ENCODE data around the gene COL4A2.
A peak's percentile ranks its signal among the peaks of the same experiment; 100 is the strongest.

Gene COL4A2

DNA sequence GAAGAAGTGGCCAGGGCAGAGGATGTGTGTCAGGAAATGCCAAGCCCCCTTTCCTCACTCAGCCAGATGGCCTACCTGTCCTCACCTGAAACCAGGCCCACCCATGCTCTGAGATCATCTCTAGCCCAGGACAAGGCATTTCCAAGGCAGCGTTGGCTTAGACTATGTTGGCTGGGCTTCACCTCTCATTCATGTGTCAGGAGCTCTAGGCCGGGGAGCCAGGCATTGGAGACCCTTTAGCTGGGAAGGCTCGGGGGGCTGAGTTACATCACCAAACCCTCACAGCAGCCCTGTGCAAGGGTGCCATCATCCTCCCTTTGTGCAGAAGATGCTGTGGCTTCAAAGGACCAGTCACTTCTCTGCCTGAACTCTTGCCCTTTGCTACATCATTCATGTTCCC, 40.0 kb downstream of the COL4A2 start:
- H3K27ac ChIP-seq (ENCODE audit: low read depth, low read length), result peak overlapping the region; percentile 93
- no peak overlapping the region for H2AFZ ChIP-seq (ENCODE audit: low read length, unreplicated experiment)
- peaks cover 36% of the 10 kb centered on the region for H3K4me1 ChIP-seq (ENCODE audit: control insufficient read depth, insufficient read depth, low read length, unreplicated experiment)
- no peaks in the 10 kb centered on the region for H3K27me3 ChIP-seq (ENCODE audit: insufficient read depth, low read length)
- H3K79me2 ChIP-seq (ENCODE audit: control insufficient read depth, insufficient read depth, low read length, unreplicated experiment), result peaks cover 38% of the 10 kb centered on the region
- 0 out of 2 replicates have a peak, but pooled peaks cover 4% of the 10 kb centered on the region for H3K36me3 ChIP-seq (ENCODE audit: insufficient read depth, low read length)
- no peak overlapping the region; the same call in 1 of the 2 replicates for H3K4me3 ChIP-seq (ENCODE audit: low read depth, low read length)

DNA sequence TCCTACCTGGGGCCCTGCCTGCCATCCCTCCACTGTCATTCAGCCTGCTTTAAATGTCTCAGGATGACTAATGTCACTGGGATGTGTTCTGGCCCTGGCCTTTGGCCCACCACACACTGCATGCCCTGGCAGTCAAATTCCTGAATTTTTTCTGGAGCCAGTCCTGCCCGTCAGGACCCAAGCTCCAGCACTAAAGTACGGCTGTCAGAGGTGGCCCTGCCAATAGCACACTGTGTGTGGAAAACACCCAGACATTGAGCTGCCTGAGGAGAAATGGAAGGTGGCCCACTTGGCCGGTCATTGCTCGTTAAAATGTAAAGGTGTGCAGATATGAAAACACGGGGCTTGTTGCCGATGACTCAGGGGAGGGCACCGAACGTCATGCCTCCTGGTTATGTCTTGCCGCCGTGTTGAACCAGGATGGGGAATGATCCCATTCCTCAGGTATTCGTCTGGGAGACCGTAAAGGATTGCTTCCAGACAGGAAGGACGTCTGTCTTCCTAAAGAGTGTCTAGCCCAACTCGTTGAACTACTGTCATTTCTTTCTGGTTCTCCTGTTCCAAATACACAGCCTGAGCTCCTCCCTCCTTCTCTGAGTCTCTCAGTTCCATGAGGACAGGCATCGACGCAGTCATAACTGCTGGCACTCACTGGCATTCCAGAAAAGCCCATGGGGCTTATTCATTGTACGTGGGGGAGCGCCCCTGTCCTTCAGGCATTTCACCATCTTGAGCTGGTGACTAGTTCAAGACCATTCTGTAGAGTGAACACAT, 40.6 kb downstream of the COL4A2 start:
- peak overlapping the region; percentile 93 for H3K27ac ChIP-seq (ENCODE audit: low read depth, low read length)
- H3K79me2 ChIP-seq (ENCODE audit: control insufficient read depth, insufficient read depth, low read length, unreplicated experiment), result peaks cover 44% of the 10 kb centered on the region
- H3K4me1 ChIP-seq (ENCODE audit: control insufficient read depth, insufficient read depth, low read length, unreplicated experiment), result peaks cover 36% of the 10 kb centered on the region
- H2AFZ ChIP-seq (ENCODE audit: low read length, unreplicated experiment), result no peak overlapping the region
- no peaks in the 10 kb centered on the region for H3K27me3 ChIP-seq (ENCODE audit: insufficient read depth, low read length)
- 0 out of 2 replicates have a peak, but pooled peaks cover 4% of the 10 kb centered on the region for H3K36me3 ChIP-seq (ENCODE audit: insufficient read depth, low read length)
- H3K4me3 ChIP-seq (ENCODE audit: low read depth, low read length), result peak overlapping the region; percentile 55

DNA sequence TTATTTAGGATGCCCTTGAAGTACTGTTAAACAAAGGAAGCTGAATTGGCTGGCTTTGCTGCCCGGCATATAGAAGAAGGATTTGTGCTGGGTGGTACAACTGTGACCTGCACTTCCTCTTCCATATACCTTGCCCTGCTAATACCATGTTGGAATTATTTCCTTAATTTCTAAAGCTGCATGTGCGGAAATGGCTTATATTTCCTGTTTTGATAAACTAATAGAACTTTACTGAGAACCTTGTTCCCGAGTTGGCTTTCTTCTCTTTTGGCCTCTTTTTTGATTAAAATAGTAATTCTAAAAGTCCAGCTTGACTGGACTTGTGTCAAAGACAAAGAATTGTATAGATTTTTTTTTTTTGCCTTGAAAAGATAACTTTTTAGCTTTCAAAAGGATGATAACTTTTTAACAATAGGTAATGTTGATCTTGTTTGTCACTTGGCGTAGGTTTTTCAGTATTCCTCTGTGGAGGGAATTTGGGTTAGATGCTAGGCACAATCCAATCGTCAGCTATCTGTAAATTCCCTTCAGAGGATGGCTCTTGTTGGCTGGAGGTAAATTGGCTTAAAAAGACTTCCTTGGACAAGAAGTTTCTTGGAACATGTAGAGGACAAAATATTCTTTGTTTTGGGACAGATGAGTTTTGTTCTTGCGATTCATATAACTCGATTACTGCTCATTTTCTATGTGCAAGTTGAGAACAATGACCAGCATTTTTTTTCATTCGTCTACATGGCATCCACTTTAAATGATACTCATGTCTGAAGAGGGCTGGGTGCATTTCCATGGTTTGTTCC, 41.4 kb downstream of the COL4A2 start:
- Histone ChIP-seq H3K27me3 (ENCODE audit: insufficient read depth, low read length) (no peaks in the 10 kb centered on the region), H3K79me2 (ENCODE audit: control insufficient read depth, insufficient read depth, low read length, unreplicated experiment) (peaks cover 48% of the 10 kb centered on the region), H3K4me1 (ENCODE audit: control insufficient read depth, insufficient read depth, low read length, unreplicated experiment) (peaks cover 36% of the 10 kb centered on the region), H3K36me3 (ENCODE audit: insufficient read depth, low read length) (0 out of 2 replicates have a peak, but pooled peaks cover 4% of the 10 kb centered on the region), H2AFZ (ENCODE audit: low read length, unreplicated experiment) (no peak overlapping the region), H3K27ac (ENCODE audit: low read depth, low read length) (peak overlapping the region; percentile 93), H3K4me3 (ENCODE audit: low read depth, low read length) (peak overlapping the region; percentile 41; the same call in 1 of the 2 replicates)

- Histone ChIP-seq H3K27me3 (ENCODE audit: insufficient read depth, low read length) (no peaks in the 10 kb centered on the region), H3K79me2 (ENCODE audit: control insufficient read depth, insufficient read depth, low read length, unreplicated experiment) (peaks cover 55% of the 10 kb centered on the region), H3K36me3 (ENCODE audit: insufficient read depth, low read length) (0 out of 2 replicates have a peak, but pooled peaks cover 4% of the 10 kb centered on the region), H3K27ac (ENCODE audit: low read depth, low read length) (peak overlapping the region; percentile 93; the same call in 1 of the 2 replicates), H2AFZ (ENCODE audit: low read length, unreplicated experiment) (no peak overlapping the region), H3K4me3 (ENCODE audit: low read depth, low read length) (no peak overlapping the region), H3K4me1 (ENCODE audit: control insufficient read depth, insufficient read depth, low read length, unreplicated experiment) (peaks cover 36% of the 10 kb centered on the region)
These were observed 42.2 kb downstream of the COL4A2 start for GRCh38 chr13:110349239-110349638.

GRCh38 chr13:110350049-110350448, 43.0 kb downstream of the COL4A2 start:
- H2AFZ ChIP-seq (ENCODE audit: low read length, unreplicated experiment), result no peak overlapping the region
- 0 out of 2 replicates have a peak, but pooled peaks cover 4% of the 10 kb centered on the region for H3K36me3 ChIP-seq (ENCODE audit: insufficient read depth, low read length)
- H3K27ac ChIP-seq (ENCODE audit: low read depth, low read length), result no peak overlapping the region
- H3K4me3 ChIP-seq (ENCODE audit: low read depth, low read length), result no peak overlapping the region
- peaks cover 36% of the 10 kb centered on the region for H3K4me1 ChIP-seq (ENCODE audit: control insufficient read depth, insufficient read depth, low read length, unreplicated experiment)
- no peaks in the 10 kb centered on the region for H3K27me3 ChIP-seq (ENCODE audit: insufficient read depth, low read length)
- H3K79me2 ChIP-seq (ENCODE audit: control insufficient read depth, insufficient read depth, low read length, unreplicated experiment), result peaks cover 59% of the 10 kb centered on the region

DNA sequence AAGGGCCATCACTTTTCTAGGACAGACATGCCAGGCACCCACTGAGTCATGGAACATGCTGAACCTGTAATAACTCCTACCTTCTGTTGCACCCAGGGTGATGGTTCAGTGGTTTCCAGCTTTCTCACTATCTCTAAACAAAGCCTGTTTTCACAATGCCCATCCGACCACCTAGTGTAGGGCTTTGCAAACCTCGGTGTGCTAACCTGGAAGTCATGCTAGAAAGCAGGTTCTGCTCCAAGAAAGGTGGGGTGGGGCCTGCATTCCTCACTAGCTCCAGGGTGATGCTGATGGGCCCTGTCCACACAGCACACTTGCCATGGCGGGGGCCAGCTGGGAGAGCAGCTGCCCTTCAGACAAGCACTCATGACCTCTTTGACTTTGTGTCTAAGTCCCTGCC, 43.4 kb downstream of the COL4A2 start:
- Histone ChIP-seq H3K79me2 (ENCODE audit: control insufficient read depth, insufficient read depth, low read length, unreplicated experiment) (peaks cover 59% of the 10 kb centered on the region), H3K4me3 (ENCODE audit: low read depth, low read length) (no peak overlapping the region), H2AFZ (ENCODE audit: low read length, unreplicated experiment) (no peak overlapping the region), H3K27ac (ENCODE audit: low read depth, low read length) (no peak overlapping the region), H3K4me1 (ENCODE audit: control insufficient read depth, insufficient read depth, low read length, unreplicated experiment) (peaks cover 36% of the 10 kb centered on the region), H3K36me3 (ENCODE audit: insufficient read depth, low read length) (0 out of 2 replicates have a peak, but pooled peaks cover 4% of the 10 kb centered on the region), H3K27me3 (ENCODE audit: insufficient read depth, low read length) (no peaks in the 10 kb centered on the region)

DNA sequence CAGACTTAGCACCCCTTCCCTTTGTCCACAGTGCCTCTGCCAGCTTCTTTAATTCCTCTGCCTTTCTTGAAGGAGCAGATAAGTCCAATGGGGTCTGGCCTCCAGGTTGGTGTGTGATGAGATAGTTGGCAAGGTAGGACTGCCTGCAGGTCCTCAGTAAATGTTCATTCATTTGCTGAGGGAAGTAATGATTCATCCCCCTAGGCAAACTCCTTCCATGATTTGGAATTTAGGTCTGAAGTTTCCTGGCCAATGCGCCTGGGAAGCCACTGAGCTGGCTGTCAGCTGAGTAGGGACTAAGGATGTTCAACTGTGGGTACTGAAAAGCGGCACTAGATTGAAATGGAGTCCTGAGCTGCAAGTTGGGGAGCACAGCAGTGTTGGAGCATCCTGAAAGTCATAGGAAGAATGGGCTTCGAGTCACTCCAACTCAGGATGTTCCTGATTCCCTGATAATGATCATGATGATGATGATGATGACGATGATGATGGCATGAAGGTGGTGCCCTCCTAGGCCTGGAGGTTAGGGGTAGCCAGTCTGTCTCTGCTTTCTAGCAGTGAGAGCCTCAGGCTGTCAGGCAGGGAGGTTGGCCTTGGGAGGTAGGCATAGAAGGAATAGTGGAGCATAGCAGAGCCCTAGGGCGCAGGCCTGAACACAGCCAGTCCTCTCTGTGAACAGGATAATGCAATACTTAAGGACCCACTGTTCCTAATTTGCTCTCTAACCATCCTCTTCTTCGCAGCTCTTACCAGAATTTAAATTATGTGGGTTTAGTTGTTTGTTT, 44.7 kb downstream of the COL4A2 start:
- Histone ChIP-seq H3K36me3 (ENCODE audit: insufficient read depth, low read length) (0 out of 2 replicates have a peak, but pooled peaks cover 4% of the 10 kb centered on the region), H3K4me3 (ENCODE audit: low read depth, low read length) (no peak overlapping the region), H3K4me1 (ENCODE audit: control insufficient read depth, insufficient read depth, low read length, unreplicated experiment) (peaks cover 28% of the 10 kb centered on the region), H3K27me3 (ENCODE audit: insufficient read depth, low read length) (no peaks in the 10 kb centered on the region), H3K79me2 (ENCODE audit: control insufficient read depth, insufficient read depth, low read length, unreplicated experiment) (peaks cover 57% of the 10 kb centered on the region), H3K27ac (ENCODE audit: low read depth, low read length) (no peak overlapping the region), H2AFZ (ENCODE audit: low read length, unreplicated experiment) (no peak overlapping the region)

GRCh38 chr13:110352735-110353134, 45.7 kb downstream of the COL4A2 start:
- no peak overlapping the region for H3K4me3 ChIP-seq (ENCODE audit: low read depth, low read length)
- no peak overlapping the region for H3K27ac ChIP-seq (ENCODE audit: low read depth, low read length)
- peaks cover 57% of the 10 kb centered on the region for H3K79me2 ChIP-seq (ENCODE audit: control insufficient read depth, insufficient read depth, low read length, unreplicated experiment)

DNA sequence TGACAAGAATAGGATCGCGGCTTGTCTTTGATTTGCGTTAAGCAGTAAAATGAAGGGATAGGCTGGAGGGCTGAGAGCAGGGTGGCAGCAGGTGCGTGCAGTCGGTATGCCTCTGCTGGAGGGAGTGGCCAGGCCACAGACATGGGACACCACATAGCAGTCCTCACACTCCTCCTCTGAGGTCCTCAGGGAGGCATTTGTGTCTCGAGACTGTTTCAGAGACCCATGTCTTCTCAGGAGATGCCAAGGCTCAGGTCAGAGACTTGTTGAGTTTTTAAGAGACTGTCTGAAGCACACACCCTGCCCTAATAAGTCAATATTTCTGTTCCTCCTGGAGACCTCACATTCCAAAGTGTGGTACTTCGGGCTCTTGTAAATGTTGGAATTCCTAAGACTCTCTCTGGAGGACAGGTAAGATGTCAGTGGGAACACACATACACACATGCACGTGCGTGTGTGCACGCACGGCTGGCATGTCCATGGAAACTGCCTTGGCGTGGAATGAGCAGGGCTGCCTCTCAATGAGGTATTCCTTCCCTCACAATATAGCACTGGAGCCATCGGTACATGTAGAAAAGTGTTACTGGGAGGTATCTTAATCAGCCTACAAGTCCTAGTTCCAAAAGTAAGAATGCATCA, 46.4 kb downstream of the COL4A2 start:
- Histone ChIP-seq H3K4me3 (ENCODE audit: low read depth, low read length) (no peak overlapping the region), H3K4me1 (ENCODE audit: control insufficient read depth, insufficient read depth, low read length, unreplicated experiment) (peaks cover 14% of the 10 kb centered on the region), H3K79me2 (ENCODE audit: control insufficient read depth, insufficient read depth, low read length, unreplicated experiment) (peaks cover 57% of the 10 kb centered on the region), H3K27me3 (ENCODE audit: insufficient read depth, low read length) (no peaks in the 10 kb centered on the region), H2AFZ (ENCODE audit: low read length, unreplicated experiment) (no peak overlapping the region), H3K27ac (ENCODE audit: low read depth, low read length) (no peak overlapping the region), H3K36me3 (ENCODE audit: insufficient read depth, low read length) (0 out of 2 replicates have a peak, but pooled peaks cover 10% of the 10 kb centered on the region)

More at GRCh38 chr13:110352735-110353134, 45.7 kb downstream of the COL4A2 start:
- Histone ChIP-seq H3K27me3 (ENCODE audit: insufficient read depth, low read length) (no peaks in the 10 kb centered on the region), H2AFZ (ENCODE audit: low read length, unreplicated experiment) (no peak overlapping the region), H3K36me3 (ENCODE audit: insufficient read depth, low read length) (0 out of 2 replicates have a peak, but pooled peaks cover 7% of the 10 kb centered on the region), H3K4me1 (ENCODE audit: control insufficient read depth, insufficient read depth, low read length, unreplicated experiment) (peaks cover 19% of the 10 kb centered on the region)

Data from ACC112 (cell line).